SK-N-SH (cell line): ENCODE measurements around the gene C20orf141.

Source experiments
- NRF1 ChIP-seq: IDR thresholded peaks from 2 replicates; pipeline ENCODE4 v1.6.1; 2012; ENCODE audit warnings: low read depth, mild to moderate bottlenecking, low read length
- RAD21 ChIP-seq: IDR thresholded peaks from 2 replicates; pipeline ENCODE4 v1.6.1; 2012; ENCODE audit warnings: mild to moderate bottlenecking, low read length
- YY1 ChIP-seq: IDR thresholded peaks from 2 replicates; pipeline ENCODE4 v1.4.0; 2012; ENCODE audit warnings: low read depth, mild to moderate bottlenecking
- TF ChIP-seq, protein P1 (sequence below): fragments of 200-600 bp; sonication (generic); IDR thresholded peaks from 2 replicates; pipeline ENCODE4 v1.6.1; 2017; ENCODE audit warnings: antibody characterized with exemption, mild to moderate bottlenecking, moderate library complexity
- TF ChIP-seq, protein P2 (sequence below): IDR thresholded peaks from 2 replicates; pipeline ENCODE4 v1.4.0; 2012; ENCODE audit warnings: low read depth

DNA sequence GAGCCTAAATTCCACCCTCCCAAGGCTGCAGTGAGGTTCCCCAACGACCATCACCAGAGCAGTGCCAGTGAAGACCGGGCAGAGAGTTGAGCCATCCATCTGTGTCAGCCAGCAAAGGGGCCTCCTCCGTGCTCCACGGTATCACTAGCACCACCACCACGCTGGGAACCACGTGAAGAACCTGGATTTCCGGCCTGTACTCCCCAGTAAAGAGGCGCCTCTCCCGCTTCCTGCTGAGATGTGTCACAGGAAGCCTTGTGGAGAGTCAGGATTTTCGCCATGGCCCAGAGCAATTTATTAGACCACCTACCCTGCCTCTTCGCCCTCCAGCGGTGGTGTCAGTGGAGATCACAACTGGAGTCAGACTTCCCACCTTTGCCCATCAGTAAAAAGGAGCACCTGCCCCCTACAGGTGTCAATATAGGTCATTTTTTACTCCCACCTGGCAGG, 43.1 kb upstream of the C20orf141 start:
- TF ChIP-seq, protein P1, sequence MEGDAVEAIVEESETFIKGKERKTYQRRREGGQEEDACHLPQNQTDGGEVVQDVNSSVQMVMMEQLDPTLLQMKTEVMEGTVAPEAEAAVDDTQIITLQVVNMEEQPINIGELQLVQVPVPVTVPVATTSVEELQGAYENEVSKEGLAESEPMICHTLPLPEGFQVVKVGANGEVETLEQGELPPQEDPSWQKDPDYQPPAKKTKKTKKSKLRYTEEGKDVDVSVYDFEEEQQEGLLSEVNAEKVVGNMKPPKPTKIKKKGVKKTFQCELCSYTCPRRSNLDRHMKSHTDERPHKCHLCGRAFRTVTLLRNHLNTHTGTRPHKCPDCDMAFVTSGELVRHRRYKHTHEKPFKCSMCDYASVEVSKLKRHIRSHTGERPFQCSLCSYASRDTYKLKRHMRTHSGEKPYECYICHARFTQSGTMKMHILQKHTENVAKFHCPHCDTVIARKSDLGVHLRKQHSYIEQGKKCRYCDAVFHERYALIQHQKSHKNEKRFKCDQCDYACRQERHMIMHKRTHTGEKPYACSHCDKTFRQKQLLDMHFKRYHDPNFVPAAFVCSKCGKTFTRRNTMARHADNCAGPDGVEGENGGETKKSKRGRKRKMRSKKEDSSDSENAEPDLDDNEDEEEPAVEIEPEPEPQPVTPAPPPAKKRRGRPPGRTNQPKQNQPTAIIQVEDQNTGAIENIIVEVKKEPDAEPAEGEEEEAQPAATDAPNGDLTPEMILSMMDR, result no peak
- TF ChIP-seq RAD21 (no peak), YY1 (no peak), NRF1 (no peak)
- TF ChIP-seq, protein P2, sequence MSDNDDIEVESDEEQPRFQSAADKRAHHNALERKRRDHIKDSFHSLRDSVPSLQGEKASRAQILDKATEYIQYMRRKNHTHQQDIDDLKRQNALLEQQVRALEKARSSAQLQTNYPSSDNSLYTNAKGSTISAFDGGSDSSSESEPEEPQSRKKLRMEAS, result no peak
